ENCODE measurements around the gene L2HGDH.

DNA sequence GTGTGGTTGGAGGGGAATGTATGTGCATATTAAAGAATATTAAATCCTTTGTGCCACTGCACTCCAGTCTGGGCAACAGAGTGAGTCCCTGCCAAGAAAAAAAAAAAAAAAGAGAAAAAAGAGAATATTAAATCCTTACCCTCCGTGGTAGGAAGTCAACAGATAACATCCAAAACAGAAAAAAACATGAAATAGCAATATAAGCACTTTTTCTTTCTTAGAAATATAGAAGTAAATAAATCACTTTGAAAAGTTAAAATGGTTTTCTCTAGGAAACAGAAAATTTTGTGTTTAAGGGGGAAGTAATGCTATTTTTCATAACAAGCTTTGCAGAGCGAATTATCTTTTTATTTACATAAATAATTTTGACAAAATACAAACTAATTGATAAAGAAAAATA is 98.2 kb downstream of the L2HGDH start:
- TF ChIP-seq SMC3 (IDR thresholded peaks at IDR 0.05; ENCODE audit: low read depth, low read length), result no peak
- TF ChIP-seq, protein P1, sequence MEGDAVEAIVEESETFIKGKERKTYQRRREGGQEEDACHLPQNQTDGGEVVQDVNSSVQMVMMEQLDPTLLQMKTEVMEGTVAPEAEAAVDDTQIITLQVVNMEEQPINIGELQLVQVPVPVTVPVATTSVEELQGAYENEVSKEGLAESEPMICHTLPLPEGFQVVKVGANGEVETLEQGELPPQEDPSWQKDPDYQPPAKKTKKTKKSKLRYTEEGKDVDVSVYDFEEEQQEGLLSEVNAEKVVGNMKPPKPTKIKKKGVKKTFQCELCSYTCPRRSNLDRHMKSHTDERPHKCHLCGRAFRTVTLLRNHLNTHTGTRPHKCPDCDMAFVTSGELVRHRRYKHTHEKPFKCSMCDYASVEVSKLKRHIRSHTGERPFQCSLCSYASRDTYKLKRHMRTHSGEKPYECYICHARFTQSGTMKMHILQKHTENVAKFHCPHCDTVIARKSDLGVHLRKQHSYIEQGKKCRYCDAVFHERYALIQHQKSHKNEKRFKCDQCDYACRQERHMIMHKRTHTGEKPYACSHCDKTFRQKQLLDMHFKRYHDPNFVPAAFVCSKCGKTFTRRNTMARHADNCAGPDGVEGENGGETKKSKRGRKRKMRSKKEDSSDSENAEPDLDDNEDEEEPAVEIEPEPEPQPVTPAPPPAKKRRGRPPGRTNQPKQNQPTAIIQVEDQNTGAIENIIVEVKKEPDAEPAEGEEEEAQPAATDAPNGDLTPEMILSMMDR (conservative IDR thresholded peaks at IDR 0.05; ENCODE audit: low read depth, low read length), result no peak
- no peak for TF ChIP-seq POLR2A (IDR thresholded peaks at IDR 0.05; ENCODE audit: low read depth, low read length)
- TF ChIP-seq, protein P2, sequence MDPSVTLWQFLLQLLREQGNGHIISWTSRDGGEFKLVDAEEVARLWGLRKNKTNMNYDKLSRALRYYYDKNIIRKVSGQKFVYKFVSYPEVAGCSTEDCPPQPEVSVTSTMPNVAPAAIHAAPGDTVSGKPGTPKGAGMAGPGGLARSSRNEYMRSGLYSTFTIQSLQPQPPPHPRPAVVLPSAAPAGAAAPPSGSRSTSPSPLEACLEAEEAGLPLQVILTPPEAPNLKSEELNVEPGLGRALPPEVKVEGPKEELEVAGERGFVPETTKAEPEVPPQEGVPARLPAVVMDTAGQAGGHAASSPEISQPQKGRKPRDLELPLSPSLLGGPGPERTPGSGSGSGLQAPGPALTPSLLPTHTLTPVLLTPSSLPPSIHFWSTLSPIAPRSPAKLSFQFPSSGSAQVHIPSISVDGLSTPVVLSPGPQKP (IDR thresholded peaks at IDR 0.05; ENCODE audit: borderline replicate concordance, low read depth, low read length), result no peak
- no peak for TF ChIP-seq RAD21 (IDR thresholded peaks at IDR 0.05; ENCODE audit: low read length)
- TF ChIP-seq MAFK (IDR thresholded peaks at IDR 0.05; ENCODE audit: low read depth, low read length), result peak; percentile 32; the same call in 1 of the 2 replicates
- TF ChIP-seq, protein P3, sequence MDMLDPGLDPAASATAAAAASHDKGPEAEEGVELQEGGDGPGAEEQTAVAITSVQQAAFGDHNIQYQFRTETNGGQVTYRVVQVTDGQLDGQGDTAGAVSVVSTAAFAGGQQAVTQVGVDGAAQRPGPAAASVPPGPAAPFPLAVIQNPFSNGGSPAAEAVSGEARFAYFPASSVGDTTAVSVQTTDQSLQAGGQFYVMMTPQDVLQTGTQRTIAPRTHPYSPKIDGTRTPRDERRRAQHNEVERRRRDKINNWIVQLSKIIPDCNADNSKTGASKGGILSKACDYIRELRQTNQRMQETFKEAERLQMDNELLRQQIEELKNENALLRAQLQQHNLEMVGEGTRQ (IDR thresholded peaks at IDR 0.05; ENCODE audit: low read depth, low read length), result no peak
- no peak for TF ChIP-seq RFX5 (IDR thresholded peaks at IDR 0.05; ENCODE audit: low read depth, low read length)
- no peak for TF ChIP-seq FOS (IDR thresholded peaks at IDR 0.05; ENCODE audit: low read depth, low read length)
- TF ChIP-seq MAZ (IDR thresholded peaks at IDR 0.05; ENCODE audit: borderline replicate concordance, low read depth, low read length), result no peak
- no peak for TF ChIP-seq CHD1 (IDR thresholded peaks at IDR 0.05; ENCODE audit: low read depth, low read length)
- no peak for TF ChIP-seq NFE2L2 (IDR thresholded peaks at IDR 0.05; ENCODE audit: low read depth, low read length)
- TF ChIP-seq RCOR1 (IDR thresholded peaks at IDR 0.05; ENCODE audit: insufficient replicate concordance, low read length), result no peak
- no peak for TF ChIP-seq BHLHE40 (IDR thresholded peaks at IDR 0.05; ENCODE audit: low read depth, low read length)

All from IMR-90 (cell line).